K562 treated with DMSO at 1 percent for 12 hours (cell line): Measurements from ENCODE around the gene OR51A7. TPM values are rescaled to one million over a fixed set of nuclear protein-coding genes. Genes with fewer than 3 reads are reported as not detected.

Experiments
- total RNA-seq: library from RNA; unstranded; fragments of 300-600 nt; gene quantifications from 2 replicates; pipeline ENCODE4 v1.2.3, GENCODE V29; 2022; ENCODE audit not compliant: insufficient read depth

OR51A7 gene, protein sequence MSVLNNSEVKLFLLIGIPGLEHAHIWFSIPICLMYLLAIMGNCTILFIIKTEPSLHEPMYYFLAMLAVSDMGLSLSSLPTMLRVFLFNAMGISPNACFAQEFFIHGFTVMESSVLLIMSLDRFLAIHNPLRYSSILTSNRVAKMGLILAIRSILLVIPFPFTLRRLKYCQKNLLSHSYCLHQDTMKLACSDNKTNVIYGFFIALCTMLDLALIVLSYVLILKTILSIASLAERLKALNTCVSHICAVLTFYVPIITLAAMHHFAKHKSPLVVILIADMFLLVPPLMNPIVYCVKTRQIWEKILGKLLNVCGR
- not detected in 2 replicates for total RNA-seq

DNA sequence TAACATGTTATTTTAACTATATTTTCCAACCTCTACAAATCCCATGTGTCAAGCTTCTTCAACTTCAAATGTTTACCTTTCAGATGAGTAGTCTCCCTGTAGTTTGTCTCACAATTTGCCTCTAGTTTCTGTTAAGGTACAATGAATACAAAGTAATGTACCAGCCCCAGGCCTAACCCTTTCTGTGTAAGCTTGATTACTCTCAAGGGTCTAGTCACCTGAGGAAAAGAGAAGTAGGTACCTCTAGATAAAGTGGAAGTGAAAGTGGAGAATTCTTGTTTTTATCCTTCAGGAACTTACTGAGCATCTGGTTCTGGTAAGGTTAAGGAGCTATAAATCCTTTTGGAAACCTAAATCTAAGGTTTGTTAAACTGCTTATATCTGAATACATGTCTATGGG, at the start of gene OR51A7:
TSS of gene OR51A7 (plus strand) at position 300 of the 400 bp plus-strand sequence. CDS start 3,587 bp downstream, outside the sequence.

DNA sequence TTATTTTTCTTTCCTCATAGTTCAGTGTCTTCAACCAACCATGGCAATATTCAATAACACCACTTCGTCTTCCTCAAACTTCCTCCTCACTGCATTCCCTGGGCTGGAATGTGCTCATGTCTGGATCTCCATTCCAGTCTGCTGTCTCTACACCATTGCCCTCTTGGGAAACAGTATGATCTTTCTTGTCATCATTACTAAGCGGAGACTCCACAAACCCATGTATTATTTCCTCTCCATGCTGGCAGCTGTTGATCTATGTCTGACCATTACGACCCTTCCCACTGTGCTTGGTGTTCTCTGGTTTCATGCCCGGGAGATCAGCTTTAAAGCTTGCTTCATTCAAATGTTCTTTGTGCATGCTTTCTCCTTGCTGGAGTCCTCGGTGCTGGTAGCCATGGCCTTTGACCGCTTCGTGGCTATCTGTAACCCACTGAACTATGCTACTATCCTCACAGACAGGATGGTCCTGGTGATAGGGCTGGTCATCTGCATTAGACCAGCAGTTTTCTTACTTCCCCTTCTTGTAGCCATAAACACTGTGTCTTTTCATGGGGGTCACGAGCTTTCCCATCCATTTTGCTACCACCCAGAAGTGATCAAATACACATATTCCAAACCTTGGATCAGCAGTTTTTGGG, 21.6 kb upstream of the OR51A7 start, which contains the start of gene OR51T1:
TSS of gene OR51T1 (plus strand) at position 41 of the 641 bp plus-strand sequence. CDS start at position 41, 0 bp downstream.

DNA sequence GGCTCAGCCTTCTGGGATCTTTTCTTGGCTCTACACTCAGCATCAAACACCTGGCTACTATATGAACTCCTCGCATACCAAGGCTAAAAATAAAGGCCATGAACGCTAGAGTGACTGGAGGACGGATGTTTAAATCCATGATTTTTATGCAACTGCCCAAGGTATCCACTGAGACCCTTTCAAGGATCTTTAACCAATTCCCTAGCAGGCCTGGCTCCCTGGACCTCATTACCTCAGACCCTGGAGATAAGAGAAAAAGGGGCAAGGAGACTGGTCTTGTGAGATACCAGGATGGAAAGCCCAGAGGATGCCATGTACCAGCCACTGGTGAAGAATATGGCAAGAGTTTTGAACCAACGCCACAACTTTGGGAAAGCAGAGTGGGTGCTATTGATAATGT, 15.7 kb downstream of the OR51A7 start, which contains the start of gene OR51G2:
TSS of gene OR51G2 (minus strand) at position 101 of the 400 bp plus-strand sequence. CDS start 3,687 bp downstream, outside the sequence.

DNA sequence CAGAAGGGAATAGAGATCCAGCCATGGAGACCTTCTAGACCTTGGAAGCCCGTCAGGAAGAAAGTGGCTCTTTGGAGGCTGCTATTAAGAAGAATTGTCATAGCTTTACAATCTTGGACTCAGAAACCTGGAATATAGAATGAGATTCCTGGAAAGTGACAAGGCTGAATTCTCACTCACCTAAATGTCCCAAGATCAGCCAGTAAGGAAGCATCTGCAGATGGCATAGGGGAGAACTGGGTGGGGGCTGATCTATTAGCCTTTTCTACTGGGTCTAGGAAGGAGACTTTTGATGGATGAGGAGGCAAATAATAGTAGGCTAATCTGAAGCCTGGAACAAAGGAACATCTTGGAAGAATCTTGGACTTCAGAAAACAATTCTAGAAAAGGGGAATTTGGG, 20.7 kb downstream of the OR51A7 start, which contains the start of gene OR51G1:
TSS of gene OR51G1 (minus strand) at position 101 of the 400 bp plus-strand sequence. CDS start at position 101, 0 bp downstream.

DNA sequence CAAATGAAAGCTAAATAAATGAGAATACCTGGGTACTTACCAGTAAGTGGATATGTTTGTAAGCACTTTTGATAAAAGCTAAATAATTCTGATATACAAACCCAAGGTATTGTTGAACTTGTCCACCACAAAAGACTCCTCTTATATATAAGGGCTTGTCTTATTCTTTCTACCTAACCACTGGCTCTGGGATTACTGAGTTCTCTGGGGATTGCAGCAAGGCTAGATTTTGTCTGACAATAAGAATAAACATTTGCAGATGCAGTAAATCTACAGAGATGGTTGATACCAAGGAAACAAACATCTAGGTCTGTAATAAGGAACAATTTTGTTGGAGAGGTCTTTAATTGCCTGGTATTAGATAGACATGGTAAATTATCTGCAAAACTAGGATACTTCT, 43.9 kb downstream of the OR51A7 start, which contains the start of gene OR51A4:
TSS of gene OR51A4 (minus strand) at position 101 of the 400 bp plus-strand sequence. CDS start 505 bp downstream, outside the sequence.

DNA sequence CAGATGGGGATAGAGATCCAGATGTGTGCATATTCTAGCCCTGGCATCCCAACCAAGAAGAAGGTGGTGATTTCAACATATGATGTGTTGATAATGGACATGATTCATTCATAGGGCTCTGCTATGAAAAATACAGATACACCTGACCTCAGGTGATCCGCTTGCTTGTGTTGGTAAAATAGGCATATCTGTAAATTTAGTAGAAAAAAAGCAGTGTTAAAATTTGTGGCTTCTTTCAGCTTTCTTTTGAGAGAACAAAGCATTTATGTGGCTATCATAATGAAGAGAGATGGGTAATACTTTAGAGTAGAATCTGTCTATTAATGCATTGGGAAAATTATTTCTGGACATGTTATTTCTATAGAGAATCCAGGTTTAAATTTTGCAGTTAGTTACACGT, 52.0 kb downstream of the OR51A7 start, which contains the start of gene OR51A2:
TSS of gene OR51A2 (minus strand) at position 101 of the 400 bp plus-strand sequence. CDS start at position 101, 0 bp downstream.

Other genes starting within 250 kb of the OR51A7 start
- not detected in 2 replicates for gene OR51E2, start 205.9 kb upstream of the OR51A7 start, total RNA-seq
- not detected in 2 replicates for gene MMP26, start 199.0 kb upstream of the OR51A7 start, total RNA-seq
- not detected in 2 replicates for gene OR51F1, start 133.8 kb upstream of the OR51A7 start, total RNA-seq
- gene OR52R1, start 99.4 kb upstream of the OR51A7 start, total RNA-seq = not detected in 2 replicates
- gene OR51F2, start 82.5 kb upstream of the OR51A7 start, total RNA-seq = not detected in 2 replicates
- gene OR51S1, start 54.6 kb upstream of the OR51A7 start, total RNA-seq = not detected in 2 replicates
- not detected in 2 replicates for gene OR51T1, start 21.9 kb upstream of the OR51A7 start, total RNA-seq
- gene OR51G2, start 15.6 kb downstream of the OR51A7 start, total RNA-seq = not detected in 2 replicates
- gene OR51G1, start 20.6 kb downstream of the OR51A7 start, total RNA-seq = not detected in 2 replicates
- not detected in 2 replicates for gene OR51A4, start 43.8 kb downstream of the OR51A7 start, total RNA-seq
- gene OR51A2, start 51.9 kb downstream of the OR51A7 start, total RNA-seq = not detected in 2 replicates
- gene OR51L1, start 91.1 kb downstream of the OR51A7 start, total RNA-seq = not detected in 2 replicates
- gene OR52J3, start 142.7 kb downstream of the OR51A7 start, total RNA-seq = not detected in 2 replicates
- gene OR52E2, start 155.8 kb downstream of the OR51A7 start, total RNA-seq = not detected in 2 replicates
- gene OR52E1, start 165.8 kb downstream of the OR51A7 start, total RNA-seq = not detected in 2 replicates
- gene OR52A5, start 234.6 kb downstream of the OR51A7 start, total RNA-seq = 0.20 TPM in 1 of 2 replicates, not detected in the other